ENCODE results near the gene CORO2A.
"Not testable (repeated sequence)": the region's sequence is repeated elsewhere in the genome, so short reads cannot be mapped to it uniquely, and the experiment has no call there.

Gene CORO2A

GRCh38 chr9:98081477-98082219 is 110.8 kb downstream of the CORO2A start:
- peak; percentile 85 for DNase-seq (ENCODE audit: low read depth)

DNA sequence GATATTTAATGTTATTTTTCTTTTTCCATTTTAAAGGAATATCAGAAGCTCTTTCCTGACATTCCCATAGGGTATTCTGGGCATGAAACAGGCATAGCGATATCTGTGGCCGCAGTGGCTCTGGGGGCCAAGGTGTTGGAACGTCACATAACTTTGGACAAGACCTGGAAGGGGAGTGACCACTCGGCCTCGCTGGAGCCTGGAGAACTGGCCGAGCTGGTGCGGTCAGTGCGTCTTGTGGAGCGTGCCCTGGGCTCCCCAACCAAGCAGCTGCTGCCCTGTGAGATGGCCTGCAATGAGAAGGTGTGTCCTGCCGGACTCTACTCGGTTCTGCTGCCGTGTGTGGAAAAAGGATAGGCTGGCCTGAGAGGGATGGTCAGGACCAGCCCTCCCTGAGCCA is 111.7 kb downstream of the CORO2A start:
- DNase-seq (ENCODE audit: low read depth) = no peak

DNA sequence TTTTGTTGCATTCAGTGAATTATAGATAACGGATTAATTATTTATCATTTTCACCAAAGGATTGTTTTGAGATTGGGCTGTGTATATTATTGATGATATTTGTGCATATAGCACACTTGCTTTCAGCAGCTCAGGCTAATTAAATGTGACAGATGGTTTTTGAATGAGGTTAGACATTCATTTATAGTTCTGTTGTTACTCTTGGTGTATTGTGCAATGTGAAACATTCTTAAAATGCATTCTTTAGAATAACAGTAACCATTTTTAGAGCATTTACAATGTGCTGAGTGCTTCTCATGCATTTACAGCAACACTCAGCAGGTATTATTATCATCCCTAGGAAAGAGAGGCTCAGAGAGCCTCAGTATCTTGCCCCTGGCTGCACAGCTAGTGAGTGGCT is 112.1 kb downstream of the CORO2A start:
- peak; percentile 71 for DNase-seq (ENCODE audit: low read depth)

DNA sequence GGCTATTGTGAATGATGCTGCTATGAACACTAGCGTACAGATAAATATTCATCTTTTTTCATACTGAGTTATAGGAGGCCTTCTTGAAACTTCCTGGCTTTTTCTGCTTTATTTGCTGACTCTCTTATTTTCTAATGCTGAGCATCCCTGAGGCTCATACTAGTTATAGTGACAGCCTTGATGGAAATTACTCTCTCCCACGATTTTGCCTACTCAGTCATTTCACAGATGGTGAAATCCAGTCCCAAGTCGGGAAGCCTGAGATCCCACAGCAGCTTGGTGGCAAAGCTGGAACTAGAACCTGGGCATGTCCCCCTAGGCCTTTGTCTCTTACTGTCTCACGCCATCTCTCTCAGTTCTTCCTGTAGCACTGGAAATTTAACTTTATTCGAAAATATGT is 113.5 kb downstream of the CORO2A start:
- DNase-seq (ENCODE audit: low read depth) = no peak

DNA sequence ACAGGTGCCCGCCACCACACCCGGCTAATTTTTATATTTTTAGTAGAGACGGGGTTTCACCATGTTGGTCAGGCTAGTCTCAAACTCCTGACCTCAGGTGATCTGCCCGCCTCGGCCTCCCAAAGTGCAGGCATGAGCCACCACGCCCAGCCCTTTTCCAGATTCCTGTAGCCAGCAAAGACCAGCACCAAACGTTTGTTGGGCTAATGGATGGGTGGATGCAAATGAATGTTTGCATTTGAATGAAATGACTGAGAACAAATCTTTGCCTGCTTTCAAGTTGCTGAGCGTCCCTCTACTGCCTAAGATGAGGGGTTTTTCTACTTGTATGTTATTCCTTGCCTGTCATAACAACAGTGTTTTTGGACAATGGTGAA is 115.9 kb downstream of the CORO2A start:
- not testable (repeated sequence) for DNase-seq (ENCODE audit: low read depth)

GRCh38 chr9:98075332-98075805 is 117.1 kb downstream of the CORO2A start:
- peak; percentile 91 for DNase-seq (ENCODE audit: low read depth)

GRCh38 chr9:98074115-98074990 is 118.1 kb downstream of the CORO2A start:
- DNase-seq (ENCODE audit: low read depth) = peak; percentile 39

DNA sequence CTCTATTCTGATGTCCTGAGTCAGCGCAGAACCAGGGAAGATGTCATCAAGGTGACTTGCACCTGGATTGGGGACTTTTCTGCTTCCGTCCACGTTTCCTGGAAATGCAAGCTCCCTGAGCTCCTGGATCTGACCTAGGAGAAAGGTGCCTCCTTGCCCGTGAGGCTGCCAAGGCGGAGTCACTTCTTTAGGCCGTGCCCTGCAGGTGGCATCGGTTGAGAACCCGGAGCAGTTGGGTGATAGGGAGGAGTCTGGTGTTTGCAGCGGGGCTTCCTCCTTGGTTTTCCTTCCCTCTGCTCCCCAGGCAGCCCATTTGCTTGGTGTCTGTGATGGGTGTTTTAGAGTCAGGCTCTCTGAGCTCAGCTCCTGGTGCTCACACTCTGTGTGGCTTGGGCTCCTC is 120.7 kb downstream of the CORO2A start:
- no peak for DNase-seq (ENCODE audit: low read depth)
